PC-3 (cell line): ENCODE data around the gene NFATC2. TPM values are rescaled to one million over a fixed set of nuclear protein-coding genes. Genes with fewer than 3 reads are reported as not detected.

Experiments
- ATAC-seq: fragments of 200-7000 bp; cut with Tn5 transposase; 2 replicates; pipeline ENCODE4 v1.9.1; 2020; ENCODE audit warnings: mild to moderate bottlenecking, moderate library complexity
- BruUV-seq: library from RNA; stranded (reverse); fragments of 400-500 nt; replicated peaks from 2 replicates; lab custom pipeline; 2021; lab: Mats Ljungman, UMichigan
- CTCF ChIA-PET: fragments of 300-600 bp; sonication (Branson Sonifier 250); formaldehyde crosslinking; loops from one replicate; lab custom pipeline; 2022; ENCODE audit warnings: antibody characterized with exemption; lab: Charles Lee
- POLR2A ChIA-PET: fragments of 300-600 bp; sonication (Branson Sonifier 250); formaldehyde crosslinking; loops from one replicate; lab custom pipeline; 2022; ENCODE audit warnings: antibody characterized with exemption; ENCODE audit not compliant: unreplicated experiment; lab: Charles Lee
- DNase-seq: peaks from one replicate; pipeline ENCODE4 v3.0.0-alpha.2; 2015
- H2AFZ ChIP-seq: fragments of 300-600 bp; sonication (generic); 2 replicates; pipeline ENCODE4 v1.6.0; 2016; ENCODE audit warnings: antibody characterized with exemption, low read length
- H3F3A ChIP-seq: fragments of 300-600 bp; sonication (generic); one replicate; pipeline ENCODE4 v1.6.0; 2017; ENCODE audit warnings: antibody characterized with exemption, low read length, control low read depth, mild to moderate bottlenecking; ENCODE audit not compliant: unreplicated experiment
- H3K27ac ChIP-seq: fragments of 300-600 bp; sonication (generic); 2 replicates; pipeline ENCODE4 v1.5.1; 2016; ENCODE audit warnings: mild to moderate bottlenecking, low read length
- H3K27me3 ChIP-seq: fragments of 300-600 bp; sonication (generic); 2 replicates; pipeline ENCODE4 v1.6.1; 2016; ENCODE audit warnings: low read length, mixed read lengths
- H3K36me3 ChIP-seq: fragments of 300-600 bp; sonication (generic); 2 replicates; pipeline ENCODE4 v1.6.1; 2016; ENCODE audit warnings: low read depth, mixed run types, low read length, mixed read lengths
- H3K4me1 ChIP-seq: fragments of 300-600 bp; sonication (generic); 2 replicates; pipeline ENCODE4 v1.5.1; 2016; ENCODE audit warnings: low read length; ENCODE audit not compliant: insufficient read depth
- H3K4me2 ChIP-seq: fragments of 300-600 bp; sonication (generic); 2 replicates; pipeline ENCODE4 v1.6.0; 2016; ENCODE audit warnings: low read length
- H3K4me3 ChIP-seq: fragments of 300-600 bp; sonication (generic); 2 replicates; pipeline ENCODE4 v1.5.1; 2016; ENCODE audit warnings: mild to moderate bottlenecking, low read length, mixed read lengths
- H3K79me2 ChIP-seq: fragments of 300-600 bp; sonication (generic); 2 replicates; pipeline ENCODE4 v1.6.1; 2017; ENCODE audit warnings: low read length, mixed read lengths
- H3K9ac ChIP-seq: fragments of 300-600 bp; sonication (generic); 2 replicates; pipeline ENCODE4 v1.6.0; 2016; ENCODE audit warnings: mild to moderate bottlenecking, low read length
- H3K9me2 ChIP-seq: fragments of 300-600 bp; sonication (generic); replicated peaks from 2 replicates; pipeline ENCODE4 v1.6.1; 2016; ENCODE audit warnings: mixed run types, low read length, mixed read lengths
- H3K9me3 ChIP-seq: fragments of 300-600 bp; sonication (generic); 2 replicates; pipeline ENCODE4 v1.6.1; 2016; ENCODE audit warnings: low read length, mixed read lengths
- H4K20me1 ChIP-seq: fragments of 300-600 bp; sonication (generic); 2 replicates; pipeline ENCODE4 v1.6.1; 2016; ENCODE audit warnings: low read length, mixed read lengths
- CTCF ChIP-seq: fragments of 300-600 bp; sonication (generic); conservative IDR thresholded peaks from 2 replicates; pipeline ENCODE4 v1.5.1; 2017; ENCODE audit warnings: antibody characterized with exemption, low read depth, mild to moderate bottlenecking, low read length
- EZH2 ChIP-seq: fragments of 300-600 bp; sonication (generic); IDR thresholded peaks from one replicate; pipeline ENCODE4 v1.6.1; 2017; ENCODE audit warnings: antibody characterized with exemption, mild to moderate bottlenecking, low read length; ENCODE audit not compliant: unreplicated experiment
- EZH2phosphoT487 ChIP-seq: fragments of 300-600 bp; sonication (generic); IDR thresholded peaks from 2 replicates; pipeline ENCODE4 v1.6.1; 2018; ENCODE audit warnings: mild to moderate bottlenecking, antibody characterized with exemption, low read length, borderline replicate concordance
- intact Hi-C: fragments of 100-400 bp; cut with micrococcal nuclease; formaldehyde crosslinking; loops from 2 replicates; pipeline ENCODE4 v1.9.0; 2023
- total RNA-seq: library from RNA; depleted of rRNA; stranded (reverse); fragments of >200 nt; gene quantifications from 2 replicates; pipeline ENCODE4 v1.2.3, GENCODE V29; 2014

Gene NFATC2
- total RNA-seq, 1 experiment from 2014 or later = 12.9 TPM

GRCh38 chr20:51412951-51413481, 129.5 kb downstream of the NFATC2 start:
- no peaks in the 10 kb centered on the region for H3K27me3 ChIP-seq
- no peak for ATAC-seq
- TF ChIP-seq EZH2 = no peak
- TF ChIP-seq CTCF = no peak
- no peak for TF ChIP-seq EZH2phosphoT487
- H3K9ac ChIP-seq = no peak overlapping the region
- no TSS peak for BruUV-seq
- no peak overlapping the region for H3K4me3 ChIP-seq
- no peak overlapping the region for H3K27ac ChIP-seq
- H3K36me3 ChIP-seq = peaks cover 6% of the 10 kb centered on the region; the same call in 1 of the 2 replicates
- H3K4me2 ChIP-seq = no peak overlapping the region
- H3F3A ChIP-seq = no peaks in the 10 kb centered on the region
- DNase-seq = no peak
- no peaks in the 10 kb centered on the region for H3K4me1 ChIP-seq
- CTCF ChIA-PET = interaction anchor here (1.1 kb wide), 1 partner anchor 34 kb away, joined by 4 read pairs; no protein-coding TSS in a partner anchor
- no peaks in the 10 kb centered on the region for H4K20me1 ChIP-seq
- no peaks in the 10 kb centered on the region for H3K79me2 ChIP-seq
- POLR2A ChIA-PET = no interaction called here
- no peaks in the 10 kb centered on the region for H3K9me2 ChIP-seq
- H3K9me3 ChIP-seq = no peaks in the 10 kb centered on the region
- intact Hi-C loops = no loop called here
- H2AFZ ChIP-seq = no peak overlapping the region

- Histone ChIP-seq H3K9ac (no peak overlapping the region), H3K4me3 (no peak overlapping the region), H4K20me1 (no peaks in the 10 kb centered on the region), H3K9me3 (no peaks in the 10 kb centered on the region), H3K36me3 (peaks cover 6% of the 10 kb centered on the region; the same call in 1 of the 2 replicates), H3K4me2 (no peak overlapping the region), H3K4me1 (no peaks in the 10 kb centered on the region), H3K9me2 (no peaks in the 10 kb centered on the region), H2AFZ (no peak overlapping the region), H3K27ac (no peak overlapping the region), H3K79me2 (no peaks in the 10 kb centered on the region), H3F3A (no peaks in the 10 kb centered on the region), H3K27me3 (no peaks in the 10 kb centered on the region)
- ChIA-PET CTCF (interaction anchor here (0.6 to 1.1 kb wide), 2 partner anchors 35 to 183 kb away, joined by 4 to 17 read pairs; no protein-coding TSS in a partner anchor), POLR2A (no interaction called here)
- DNase-seq = no peak
- TF ChIP-seq CTCF (no peak), EZH2 (no peak), EZH2phosphoT487 (no peak)
- intact Hi-C loops = no loop called here
- BruUV-seq = no TSS peak
- ATAC-seq = no peak
These were observed 130.1 kb downstream of the NFATC2 start for GRCh38 chr20:51412333-51412871.

GRCh38 chr20:51411870-51412269, 130.6 kb downstream of the NFATC2 start:
- H3K36me3 ChIP-seq = peaks cover 6% of the 10 kb centered on the region; the same call in 1 of the 2 replicates
- TF ChIP-seq CTCF (no peak), EZH2 (no peak), EZH2phosphoT487 (no peak)
- CTCF ChIA-PET = interaction anchor here (0.6 to 1.1 kb wide), 2 partner anchors 35 to 183 kb away, joined by 4 to 17 read pairs; no protein-coding TSS in a partner anchor
- H3K9me2 ChIP-seq = no peaks in the 10 kb centered on the region
- no peak overlapping the region for H2AFZ ChIP-seq
- no peaks in the 10 kb centered on the region for H3F3A ChIP-seq
- no peaks in the 10 kb centered on the region for H3K27me3 ChIP-seq
- H3K4me3 ChIP-seq = no peak overlapping the region
- H3K9ac ChIP-seq = no peak overlapping the region
- no peaks in the 10 kb centered on the region for H3K79me2 ChIP-seq
- ATAC-seq (no peak), DNase-seq (no peak)
- intact Hi-C loops = no loop called here
- H4K20me1 ChIP-seq = no peaks in the 10 kb centered on the region
- no peaks in the 10 kb centered on the region for H3K4me1 ChIP-seq
- BruUV-seq = no TSS peak
- no peak overlapping the region for H3K4me2 ChIP-seq
- H3K9me3 ChIP-seq = no peaks in the 10 kb centered on the region
- POLR2A ChIA-PET = no interaction called here
- no peak overlapping the region for H3K27ac ChIP-seq
